Stomach (tissue), 4 donors: ENCODE results near the gene TXNDC15.

Experiments
- CTCF ChIP-seq, 7 experiments: fragments of 450-650 bp in 4 of 7; fragments of 200-600 bp in 3 of 7; sonication (generic) in 3 of 7; IDR thresholded peaks; one replicate each; pipeline ENCODE4 v1.5.1; 2016 to 2019; ENCODE audit warnings: antibody characterized with exemption in 7 of 7, control low read depth in 2 of 7, mild to moderate bottlenecking in 1 of 7
- EP300 ChIP-seq: sonication (generic); formaldehyde crosslinking; IDR thresholded peaks from one replicate; pipeline ENCODE4 v1.6.1; 2017; ENCODE audit warnings: antibody characterized with exemption
- POLR2A ChIP-seq, 4 donors: fragments of 450-650 bp; IDR thresholded peaks; one replicate each; pipeline ENCODE4 v1.6.1; 2016; ENCODE audit warnings: antibody characterized with exemption in 4 of 4, control low read depth in 2 of 4, mild to moderate bottlenecking in 1 of 4, moderate library complexity in 1 of 4
- POLR2AphosphoS5 ChIP-seq, 3 donors: sonication (generic); formaldehyde crosslinking; IDR thresholded peaks; one replicate each; pipeline ENCODE4 v1.6.1; 2016; ENCODE audit warnings: antibody characterized with exemption in 3 of 3

- TF ChIP-seq POLR2A (IDR thresholded peaks at IDR 0.05) (no peak), POLR2AphosphoS5 (IDR thresholded peaks at IDR 0.05) (no peak), CTCF (IDR thresholded peaks at IDR 0.05) (no peak), EP300 (no peak)
These were observed 3.0 kb downstream of the TXNDC15 start for GRCh38 chr5:134877159-134877558.
